BJ (cell line): ENCODE results near the gene EN2. TPM values are rescaled to one million over a fixed set of nuclear protein-coding genes. Genes with fewer than 3 reads are reported as not detected.

Experiments
- CTCF ChIA-PET: fragments of 350-600 bp; formaldehyde crosslinking; extraction: SDS; loops from one replicate; lab custom pipeline; 2021; ENCODE audit warnings: antibody characterized with exemption, inconsistent platforms; lab: Yijun Ruan, JAX
- POLR2A ChIA-PET: fragments of 300-600 bp; sonication (Branson Sonifier 250); formaldehyde crosslinking; extraction: SDS; loops from one replicate; lab custom pipeline; 2021; ENCODE audit warnings: antibody characterized with exemption; lab: Charles Lee
- DNase-seq: peaks from one replicate; pipeline ENCODE4 v3.0.0-alpha.2; 2011; ENCODE audit warnings: low read depth
- H3K27me3 ChIP-seq: 2 replicates; pipeline ENCODE4 v1.6.0; 2011; ENCODE audit warnings: low read length; ENCODE audit not compliant: control insufficient read depth, insufficient read depth
- H3K36me3 ChIP-seq: 2 replicates; pipeline ENCODE4 v1.5.1; 2011; ENCODE audit warnings: low read length; ENCODE audit not compliant: control insufficient read depth, insufficient read depth
- H3K4me3 ChIP-seq: 2 replicates; pipeline ENCODE4 v1.5.1; 2011; ENCODE audit warnings: low read depth, mild to moderate bottlenecking, control low read depth, low read length
- polyA plus RNA-seq: library from polyadenylated mRNA; depleted of rRNA; stranded (reverse); fragments of >200 nt; gene quantifications from 2 replicates; pipeline ENCODE4 v1.2.3, GENCODE V29; 2011
- TF ChIP-seq, protein P1 (sequence below): IDR thresholded peaks from 2 replicates; pipeline ENCODE4 v1.5.1; 2011; ENCODE audit warnings: low read depth, mild to moderate bottlenecking, control low read depth, inconsistent platforms, low read length, moderate library complexity; ENCODE audit not compliant: insufficient read depth

The EN2 gene
- polyA plus RNA-seq, 1 experiment, result not detected

GRCh38 chr7:155457544-155458110 is 302 bp upstream of the EN2 start:
- CTCF ChIA-PET, result no interaction called here
- POLR2A ChIA-PET, result no interaction called here
- Histone ChIP-seq H3K4me3 (no peak overlapping the region), H3K36me3 (no peaks in the 10 kb centered on the region), H3K27me3 (peaks cover 70% of the 10 kb centered on the region)
- TF ChIP-seq, protein P1, sequence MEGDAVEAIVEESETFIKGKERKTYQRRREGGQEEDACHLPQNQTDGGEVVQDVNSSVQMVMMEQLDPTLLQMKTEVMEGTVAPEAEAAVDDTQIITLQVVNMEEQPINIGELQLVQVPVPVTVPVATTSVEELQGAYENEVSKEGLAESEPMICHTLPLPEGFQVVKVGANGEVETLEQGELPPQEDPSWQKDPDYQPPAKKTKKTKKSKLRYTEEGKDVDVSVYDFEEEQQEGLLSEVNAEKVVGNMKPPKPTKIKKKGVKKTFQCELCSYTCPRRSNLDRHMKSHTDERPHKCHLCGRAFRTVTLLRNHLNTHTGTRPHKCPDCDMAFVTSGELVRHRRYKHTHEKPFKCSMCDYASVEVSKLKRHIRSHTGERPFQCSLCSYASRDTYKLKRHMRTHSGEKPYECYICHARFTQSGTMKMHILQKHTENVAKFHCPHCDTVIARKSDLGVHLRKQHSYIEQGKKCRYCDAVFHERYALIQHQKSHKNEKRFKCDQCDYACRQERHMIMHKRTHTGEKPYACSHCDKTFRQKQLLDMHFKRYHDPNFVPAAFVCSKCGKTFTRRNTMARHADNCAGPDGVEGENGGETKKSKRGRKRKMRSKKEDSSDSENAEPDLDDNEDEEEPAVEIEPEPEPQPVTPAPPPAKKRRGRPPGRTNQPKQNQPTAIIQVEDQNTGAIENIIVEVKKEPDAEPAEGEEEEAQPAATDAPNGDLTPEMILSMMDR, result no peak
- DNase-seq, result no peak

- TF ChIP-seq, protein P1, result no peak
- no peaks in the 10 kb centered on the region for H3K36me3 ChIP-seq
- no peak overlapping the region for H3K4me3 ChIP-seq
- ChIA-PET POLR2A (no interaction called here), CTCF (interaction anchor here (0.9 kb wide), 1 partner anchor 9 kb away, joined by 3 read pairs; no protein-coding TSS in a partner anchor)
- H3K27me3 ChIP-seq, result peaks cover 68% of the 10 kb centered on the region
- no peak for DNase-seq
Measured at GRCh38 chr7:155458878-155459699, 1.2 kb downstream of the EN2 start.

GRCh38 chr7:155459700-155460461 is 2.0 kb downstream of the EN2 start:
- TF ChIP-seq, protein P1, result no peak
- H3K27me3 ChIP-seq, result peaks cover 63% of the 10 kb centered on the region
- ChIA-PET POLR2A (no interaction called here), CTCF (no interaction called here)
- no peak overlapping the region for H3K4me3 ChIP-seq
- no peaks in the 10 kb centered on the region for H3K36me3 ChIP-seq
- no peak for DNase-seq

DNA sequence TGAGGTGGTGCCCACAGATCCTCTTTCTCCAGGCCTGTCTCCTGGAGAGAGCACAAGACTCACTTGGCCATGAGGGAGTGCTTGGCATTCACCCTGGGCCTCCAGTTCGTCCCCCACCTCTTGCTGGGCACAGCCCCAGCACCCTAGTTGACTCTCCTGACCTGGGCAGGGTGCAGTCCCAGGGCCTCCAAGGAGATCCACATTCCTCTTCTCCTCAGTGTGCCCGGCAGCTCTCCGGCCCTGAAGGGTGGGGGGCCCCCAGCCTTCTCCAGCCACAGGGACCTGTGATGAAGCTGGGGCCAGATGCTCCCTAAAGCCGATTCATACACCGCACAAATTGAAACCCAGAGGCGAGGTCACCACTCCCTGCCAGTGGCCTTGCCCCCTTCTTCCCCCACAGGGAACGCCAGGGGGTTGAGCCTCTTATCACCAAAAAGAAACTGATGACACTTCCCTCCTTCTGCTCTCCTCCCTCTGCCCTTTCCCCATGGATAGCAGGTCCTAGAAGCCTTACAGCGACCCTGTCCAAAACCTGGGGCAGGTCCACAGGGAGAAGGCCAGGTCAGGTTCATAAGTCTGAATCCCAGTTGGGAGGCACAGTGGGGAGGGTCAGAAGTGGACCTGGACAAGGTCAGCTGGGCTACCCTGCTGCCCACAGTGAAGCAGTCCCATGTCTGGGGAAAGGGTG is 3.1 kb downstream of the EN2 start:
- TF ChIP-seq, protein P1, result no peak
- H3K27me3 ChIP-seq, result peaks cover 60% of the 10 kb centered on the region
- POLR2A ChIA-PET, result no interaction called here
- CTCF ChIA-PET, result interaction anchor here (1.1 kb wide), 1 partner anchor 10 kb away, joined by 6 read pairs; no protein-coding TSS in a partner anchor
- DNase-seq, result no peak
- no peaks in the 10 kb centered on the region for H3K36me3 ChIP-seq
- H3K4me3 ChIP-seq, result no peak overlapping the region

- ChIA-PET CTCF (interaction anchor here (1.1 kb wide), 1 partner anchor 10 kb away, joined by 6 read pairs; no protein-coding TSS in a partner anchor), POLR2A (no interaction called here)
- DNase-seq, result no peak
- Histone ChIP-seq H3K4me3 (no peak overlapping the region), H3K27me3 (peaks cover 60% of the 10 kb centered on the region), H3K36me3 (no peaks in the 10 kb centered on the region)
- TF ChIP-seq, protein P1, result no peak
Measured at GRCh38 chr7:155461631-155462030, 3.7 kb downstream of the EN2 start.
